ENCODE data around the gene CHST2. TPM values are rescaled to one million over a fixed set of nuclear protein-coding genes. Genes with fewer than 3 reads are reported as not detected.

The CHST2 gene
- total RNA-seq, 1 experiment from 2014 or later, result 2.3 TPM

DNA sequence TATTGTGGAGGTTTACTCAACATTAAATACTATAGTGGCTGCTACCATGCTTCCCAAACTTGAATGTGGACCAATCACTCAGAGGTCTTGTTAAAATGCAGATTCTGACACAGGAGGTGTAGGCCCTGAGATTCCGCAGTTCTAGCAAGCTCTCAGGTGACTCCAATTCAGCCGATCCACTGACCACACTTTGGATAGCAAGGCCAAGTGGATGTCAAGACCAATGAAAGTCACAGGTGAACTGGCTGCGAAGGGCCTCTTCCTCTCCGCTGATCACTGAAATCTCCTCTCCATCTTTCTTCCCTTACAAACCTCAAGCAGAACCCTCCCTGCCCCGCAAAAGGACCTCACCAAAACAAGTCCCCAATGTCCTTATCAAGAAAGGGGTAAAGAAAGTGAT, 9.2 kb upstream of the CHST2 start:
- H3K4me3 Mint-ChIP-seq (ENCODE audit: unreplicated experiment), result no peak overlapping the region
- ChIA-PET POLR2A (no interaction called here), CTCF (interaction anchor here (0.5 to 0.6 kb wide), 2 partner anchors 173 to 545 kb away, joined by 3 to 4 read pairs; no protein-coding TSS in a partner anchor)
- H3K27ac Mint-ChIP-seq (ENCODE audit: low read depth, unreplicated experiment), result no peak overlapping the region
- no peak for DNase-seq (ENCODE audit: unreplicated experiment)
- no TSS peak for BruUV-seq (replicated peaks)
- TF ChIP-seq, protein P1, sequence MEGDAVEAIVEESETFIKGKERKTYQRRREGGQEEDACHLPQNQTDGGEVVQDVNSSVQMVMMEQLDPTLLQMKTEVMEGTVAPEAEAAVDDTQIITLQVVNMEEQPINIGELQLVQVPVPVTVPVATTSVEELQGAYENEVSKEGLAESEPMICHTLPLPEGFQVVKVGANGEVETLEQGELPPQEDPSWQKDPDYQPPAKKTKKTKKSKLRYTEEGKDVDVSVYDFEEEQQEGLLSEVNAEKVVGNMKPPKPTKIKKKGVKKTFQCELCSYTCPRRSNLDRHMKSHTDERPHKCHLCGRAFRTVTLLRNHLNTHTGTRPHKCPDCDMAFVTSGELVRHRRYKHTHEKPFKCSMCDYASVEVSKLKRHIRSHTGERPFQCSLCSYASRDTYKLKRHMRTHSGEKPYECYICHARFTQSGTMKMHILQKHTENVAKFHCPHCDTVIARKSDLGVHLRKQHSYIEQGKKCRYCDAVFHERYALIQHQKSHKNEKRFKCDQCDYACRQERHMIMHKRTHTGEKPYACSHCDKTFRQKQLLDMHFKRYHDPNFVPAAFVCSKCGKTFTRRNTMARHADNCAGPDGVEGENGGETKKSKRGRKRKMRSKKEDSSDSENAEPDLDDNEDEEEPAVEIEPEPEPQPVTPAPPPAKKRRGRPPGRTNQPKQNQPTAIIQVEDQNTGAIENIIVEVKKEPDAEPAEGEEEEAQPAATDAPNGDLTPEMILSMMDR (IDR thresholded peaks at IDR 0.05; ENCODE audit: unreplicated experiment), result no peak
- intact Hi-C loops (cut with micrococcal nuclease), result no loop called here
- no peaks in the 10 kb centered on the region for H3K27me3 Mint-ChIP-seq (ENCODE audit: insufficient read depth, unreplicated experiment)
- no peaks in the 10 kb centered on the region for H3K9me3 Mint-ChIP-seq (ENCODE audit: unreplicated experiment)
- H3K36me3 Mint-ChIP-seq (ENCODE audit: insufficient read depth, unreplicated experiment), result no peaks in the 10 kb centered on the region
- no peaks in the 10 kb centered on the region for H3K4me1 Mint-ChIP-seq (ENCODE audit: insufficient read depth, unreplicated experiment)

DNA sequence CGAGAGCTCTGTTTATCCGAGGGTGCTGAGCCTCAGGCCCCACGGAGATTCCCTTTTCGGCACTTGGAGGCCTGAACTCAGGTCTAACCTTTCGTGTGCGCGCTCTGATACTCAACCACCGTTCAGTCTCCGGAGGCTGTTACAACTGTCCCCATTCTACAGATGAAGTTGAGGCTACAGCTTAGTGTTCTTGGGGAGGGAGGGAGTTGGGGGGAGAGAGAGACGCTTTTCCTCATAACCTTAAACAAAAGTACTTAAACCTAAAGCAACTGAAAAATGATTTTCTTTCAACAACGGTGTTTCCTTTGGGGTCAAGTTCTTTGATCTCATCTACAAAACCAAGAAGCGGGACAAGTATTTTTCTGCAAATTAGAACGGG, 952 bp upstream of the CHST2 start:
- POLR2A ChIA-PET, result interaction anchor here (1.8 kb wide), 1 partner anchor 490 kb away, joined by 6 read pairs; no protein-coding TSS in a partner anchor
- CTCF ChIA-PET, result interaction anchor here (0.5 kb wide), 1 partner anchor 344 kb away, joined by 3 read pairs; no protein-coding TSS in a partner anchor
- no TSS peak for BruUV-seq (replicated peaks)
- H3K4me3 Mint-ChIP-seq (ENCODE audit: unreplicated experiment), result peak overlapping the region; percentile 78
- no peaks in the 10 kb centered on the region for H3K9me3 Mint-ChIP-seq (ENCODE audit: unreplicated experiment)
- no peak overlapping the region for H3K27ac Mint-ChIP-seq (ENCODE audit: low read depth, unreplicated experiment)
- no peaks in the 10 kb centered on the region for H3K27me3 Mint-ChIP-seq (ENCODE audit: insufficient read depth, unreplicated experiment)
- no peaks in the 10 kb centered on the region for H3K36me3 Mint-ChIP-seq (ENCODE audit: insufficient read depth, unreplicated experiment)
- TF ChIP-seq, protein P1 (IDR thresholded peaks at IDR 0.05; ENCODE audit: unreplicated experiment), result no peak
- intact Hi-C loops (cut with micrococcal nuclease), result no loop called here
- no peaks in the 10 kb centered on the region for H3K4me1 Mint-ChIP-seq (ENCODE audit: insufficient read depth, unreplicated experiment)
- DNase-seq (ENCODE audit: unreplicated experiment), result no peak

DNA sequence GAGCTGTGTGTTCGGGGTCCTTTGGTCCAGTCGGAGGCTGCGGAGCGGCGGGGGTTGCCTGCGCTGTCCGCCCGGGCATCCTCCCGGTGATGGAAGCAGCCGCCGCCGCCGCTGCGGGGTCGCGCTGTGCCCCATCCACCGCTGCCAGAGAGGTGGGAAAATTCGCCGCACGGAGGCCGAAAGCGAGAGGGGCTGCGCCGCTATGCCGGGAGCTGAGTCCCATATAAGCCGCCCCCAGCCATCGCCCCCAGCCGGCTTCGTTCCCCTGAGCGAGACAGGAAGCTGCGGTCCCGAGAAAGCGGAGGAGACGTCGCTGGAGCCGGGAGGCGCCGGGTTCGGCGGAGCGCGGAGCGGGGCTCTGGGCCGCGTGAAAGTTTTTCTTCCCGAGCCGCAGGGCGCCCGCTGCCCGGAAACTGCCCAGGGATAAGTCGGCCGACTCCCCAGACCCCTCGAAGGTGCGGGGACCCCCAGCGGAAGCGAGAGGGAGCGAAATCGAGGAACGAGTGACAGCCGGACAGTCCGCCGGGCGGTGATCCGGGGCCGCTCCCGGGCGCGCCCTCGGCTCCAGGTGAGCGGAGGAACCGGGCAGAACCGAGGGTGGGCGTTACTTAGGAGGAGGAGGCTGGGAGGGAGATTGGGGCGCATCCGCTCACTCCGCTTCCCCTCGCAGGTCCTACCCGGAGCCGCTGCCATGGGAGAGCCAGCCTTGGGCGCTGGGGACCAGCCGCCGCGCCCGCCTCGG, 574 bp downstream of the CHST2 start:
- Mint-ChIP-seq H3K27me3 (ENCODE audit: insufficient read depth, unreplicated experiment) (no peaks in the 10 kb centered on the region), H3K9me3 (ENCODE audit: unreplicated experiment) (no peaks in the 10 kb centered on the region), H3K4me1 (ENCODE audit: insufficient read depth, unreplicated experiment) (no peaks in the 10 kb centered on the region), H3K27ac (ENCODE audit: low read depth, unreplicated experiment) (no peak overlapping the region), H3K4me3 (ENCODE audit: unreplicated experiment) (peak overlapping the region; percentile 78), H3K36me3 (ENCODE audit: insufficient read depth, unreplicated experiment) (no peaks in the 10 kb centered on the region)
- DNase-seq (ENCODE audit: unreplicated experiment), result peak; percentile 13
- BruUV-seq (replicated peaks), result TSS peak; percentile 50
- TF ChIP-seq, protein P1 (IDR thresholded peaks at IDR 0.05; ENCODE audit: unreplicated experiment), result no peak
- ChIA-PET CTCF (interaction anchor here (0.7 to 1.3 kb wide), 3 partner anchors 172 to 523 kb away, joined by 3 to 5 read pairs (median 3); no protein-coding TSS in a partner anchor), POLR2A (interaction anchor here (0.9 to 2.0 kb wide), 6 partner anchors 36 to 540 kb away, joined by 3 to 6 read pairs (median 4); no protein-coding TSS in a partner anchor)
- intact Hi-C loops (cut with micrococcal nuclease), result loop anchor here (5.0 kb wide), 1 partner anchor 522 kb away; no protein-coding TSS in a partner anchor

DNA sequence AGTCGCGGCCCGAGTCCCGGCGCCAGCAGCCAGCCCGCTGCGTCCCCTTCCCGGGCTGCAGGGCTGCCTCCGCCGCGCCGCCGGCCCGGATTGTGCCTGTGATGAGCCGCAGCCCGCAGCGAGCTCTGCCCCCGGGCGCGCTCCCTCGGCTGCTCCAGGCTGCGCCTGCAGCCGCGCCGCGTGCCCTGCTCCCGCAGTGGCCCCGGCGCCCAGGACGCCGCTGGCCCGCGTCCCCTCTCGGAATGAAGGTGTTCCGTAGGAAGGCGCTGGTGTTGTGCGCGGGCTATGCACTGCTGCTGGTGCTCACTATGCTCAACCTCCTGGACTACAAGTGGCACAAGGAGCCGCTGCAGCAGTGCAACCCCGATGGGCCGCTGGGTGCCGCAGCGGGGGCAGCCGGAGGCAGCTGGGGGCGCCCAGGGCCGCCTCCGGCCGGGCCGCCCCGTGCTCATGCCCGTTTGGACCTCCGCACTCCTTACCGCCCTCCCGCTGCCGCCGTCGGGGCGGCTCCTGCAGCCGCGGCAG, 1.2 kb downstream of the CHST2 start:
- ChIA-PET POLR2A (interaction anchor here (1.0 to 2.0 kb wide), 3 partner anchors 36 to 481 kb away, joined by 4 to 5 read pairs (median 4); no protein-coding TSS in a partner anchor), CTCF (interaction anchor here (0.6 to 1.3 kb wide), 6 partner anchors 11 to 314 kb away, joined by 3 read pairs; no protein-coding TSS in a partner anchor)
- H3K27ac Mint-ChIP-seq (ENCODE audit: low read depth, unreplicated experiment), result no peak overlapping the region
- no TSS peak for BruUV-seq (replicated peaks)
- H3K9me3 Mint-ChIP-seq (ENCODE audit: unreplicated experiment), result no peaks in the 10 kb centered on the region
- TF ChIP-seq, protein P1 (IDR thresholded peaks at IDR 0.05; ENCODE audit: unreplicated experiment), result no peak
- no peak for DNase-seq (ENCODE audit: unreplicated experiment)
- peak overlapping the region; percentile 78 for H3K4me3 Mint-ChIP-seq (ENCODE audit: unreplicated experiment)
- H3K27me3 Mint-ChIP-seq (ENCODE audit: insufficient read depth, unreplicated experiment), result no peaks in the 10 kb centered on the region
- H3K36me3 Mint-ChIP-seq (ENCODE audit: insufficient read depth, unreplicated experiment), result no peaks in the 10 kb centered on the region
- intact Hi-C loops (cut with micrococcal nuclease), result loop anchor here (5.0 kb wide), 1 partner anchor 522 kb away; no protein-coding TSS in a partner anchor
- no peaks in the 10 kb centered on the region for H3K4me1 Mint-ChIP-seq (ENCODE audit: insufficient read depth, unreplicated experiment)
